Gastrocnemius medialis (tissue), 4 donors: Measurements from ENCODE around the gene DMAC2L. TPM values are rescaled to one million over a fixed set of nuclear protein-coding genes. Genes with fewer than 3 reads are reported as not detected.
"Not testable (repeated sequence)": the region's sequence is repeated elsewhere in the genome, so short reads cannot be mapped to it uniquely, and the experiment has no call there.

Source experiments
- ATAC-seq, 2 donors: fragments of 150-250 bp; one replicate each; pipeline ENCODE4 v1.9.1; 2016
- DNase-seq, 2 donors: peaks; one replicate each; pipeline ENCODE4 v3.0.0-alpha.2; 2019
- H3K27ac ChIP-seq, 4 donors: fragments of 200-600 bp; sonication (generic); 1 replicate in 1 of 4; 2 replicates in 3 of 4; pipeline ENCODE4 v1.5.1; 2016 to 2018; ENCODE audit warnings: mild to moderate bottlenecking in 2 of 4, moderate library complexity in 1 of 4
- H3K27me3 ChIP-seq, 3 donors: fragments of 200-600 bp; sonication (generic) in 2 of 3; 1 replicate in 1 of 3; 2 replicates in 2 of 3; pipeline versions ENCODE4 v1.5.1 to v1.6.0; 2016 to 2019; ENCODE audit warnings: mild to moderate bottlenecking in 1 of 3, moderate library complexity in 1 of 3
- H3K36me3 ChIP-seq, 2 donors: fragments of 200-600 bp; sonication (generic) in 1 of 2; one replicate each; pipeline ENCODE4 v1.5.1; 2017 to 2018
- H3K4me1 ChIP-seq, 2 donors: fragments of 200-600 bp; sonication (generic) in 1 of 2; one replicate each; pipeline ENCODE4 v1.5.1; 2016 to 2017; ENCODE audit warnings: mild to moderate bottlenecking in 2 of 2
- H3K4me3 ChIP-seq, 4 donors: fragments of 200-600 bp; sonication (generic) in 3 of 4; 1 replicate in 1 of 4; 2 replicates in 3 of 4; pipeline ENCODE4 v1.5.1; 2016 to 2019; ENCODE audit warnings: mild to moderate bottlenecking in 2 of 4
- H3K9me3 ChIP-seq, 3 donors: fragments of 200-600 bp; sonication (generic) in 2 of 3; 1 replicate in 1 of 3; 2 replicates in 2 of 3; pipeline ENCODE4 v1.5.1; 2016 to 2019
- POLR2A ChIP-seq, 2 donors: fragments of 450-650 bp; IDR thresholded peaks; one replicate each; pipeline ENCODE4 v1.6.1; 2017; ENCODE audit warnings: antibody characterized with exemption in 2 of 2, mild to moderate bottlenecking in 2 of 2, moderate library complexity in 2 of 2
- in situ Hi-C, 4 donors: fragments of 200-750 bp; cut with MboI; loops; one replicate each; pipeline versions ENCODE4 v1.15.0 to v1.8.0; 2017; ENCODE audit warnings: low sequenced_read_pairs in 4 of 4
- intact Hi-C: fragments of 100-400 bp; cut with DNase I; formaldehyde crosslinking; loops from one replicate; pipeline ENCODE4 v1.15.1; 2023; ENCODE audit warnings: low total_unique reads
- total RNA-seq, 4 donors: library from RNA; depleted of rRNA; stranded (reverse); fragments of >200 nt; gene quantifications; one replicate each; pipeline versions ENCODE4 v1.1.0 to v1.2.3, GENCODE V29; 2016
- TF ChIP-seq, protein P1 (sequence below), 5 experiments: fragments of 450-650 bp in 3 of 5; fragments of 200-600 bp in 2 of 5; sonication (generic) in 2 of 5; IDR thresholded peaks in 4 of 5; conservative IDR thresholded peaks in 1 of 5; 1 replicate in 4 of 5; 2 replicates in 1 of 5; pipeline ENCODE4 v1.5.1; 2016 to 2019; ENCODE audit warnings: antibody characterized with exemption in 5 of 5, mild to moderate bottlenecking in 3 of 5, moderate library complexity in 3 of 5

Gene DMAC2L
- total RNA-seq, 4 donors from 2014 or later, result 18.6 to 42.2 (median 24.6) TPM

DNA sequence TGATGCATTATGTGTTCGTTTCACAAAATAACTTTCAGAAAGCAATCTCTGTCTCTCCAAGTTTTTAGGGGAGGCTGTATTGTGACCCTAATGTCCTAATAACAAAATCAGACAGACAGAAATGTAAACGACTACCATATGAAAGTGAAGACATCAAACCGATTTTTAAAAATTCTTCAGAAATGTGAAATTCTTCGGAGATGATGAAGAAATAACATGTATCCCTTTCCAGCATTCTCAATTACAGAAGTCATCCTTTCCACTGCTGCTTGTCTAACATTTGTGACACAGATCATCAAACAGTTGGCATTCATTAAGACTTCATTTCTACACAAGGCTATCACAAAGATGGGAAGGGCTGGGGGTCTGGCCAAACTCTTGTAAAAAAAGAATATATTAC, 41.0 kb downstream of the DMAC2L start:
- Histone ChIP-seq H3K4me3 (no peak overlapping the region), H3K4me1 (peaks cover 0 to under 1% of the 10 kb centered on the region in 2 donors), H3K9me3 (no peaks in the 10 kb centered on the region), H3K27me3 (no peaks in the 10 kb centered on the region), H3K36me3 (no peaks in the 10 kb centered on the region), H3K27ac (no peak overlapping the region)
- in situ Hi-C loops, result no loop called here
- ATAC-seq (no peak), DNase-seq (no peak)
- TF ChIP-seq, protein P1, sequence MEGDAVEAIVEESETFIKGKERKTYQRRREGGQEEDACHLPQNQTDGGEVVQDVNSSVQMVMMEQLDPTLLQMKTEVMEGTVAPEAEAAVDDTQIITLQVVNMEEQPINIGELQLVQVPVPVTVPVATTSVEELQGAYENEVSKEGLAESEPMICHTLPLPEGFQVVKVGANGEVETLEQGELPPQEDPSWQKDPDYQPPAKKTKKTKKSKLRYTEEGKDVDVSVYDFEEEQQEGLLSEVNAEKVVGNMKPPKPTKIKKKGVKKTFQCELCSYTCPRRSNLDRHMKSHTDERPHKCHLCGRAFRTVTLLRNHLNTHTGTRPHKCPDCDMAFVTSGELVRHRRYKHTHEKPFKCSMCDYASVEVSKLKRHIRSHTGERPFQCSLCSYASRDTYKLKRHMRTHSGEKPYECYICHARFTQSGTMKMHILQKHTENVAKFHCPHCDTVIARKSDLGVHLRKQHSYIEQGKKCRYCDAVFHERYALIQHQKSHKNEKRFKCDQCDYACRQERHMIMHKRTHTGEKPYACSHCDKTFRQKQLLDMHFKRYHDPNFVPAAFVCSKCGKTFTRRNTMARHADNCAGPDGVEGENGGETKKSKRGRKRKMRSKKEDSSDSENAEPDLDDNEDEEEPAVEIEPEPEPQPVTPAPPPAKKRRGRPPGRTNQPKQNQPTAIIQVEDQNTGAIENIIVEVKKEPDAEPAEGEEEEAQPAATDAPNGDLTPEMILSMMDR (IDR thresholded peaks at IDR 0.05 in 4 of 5, conservative IDR thresholded peaks at IDR 0.05 in 1 of 5), result no peak
- TF ChIP-seq POLR2A (IDR thresholded peaks at IDR 0.05), result no peak
- intact Hi-C loops, result no loop called here

DNA sequence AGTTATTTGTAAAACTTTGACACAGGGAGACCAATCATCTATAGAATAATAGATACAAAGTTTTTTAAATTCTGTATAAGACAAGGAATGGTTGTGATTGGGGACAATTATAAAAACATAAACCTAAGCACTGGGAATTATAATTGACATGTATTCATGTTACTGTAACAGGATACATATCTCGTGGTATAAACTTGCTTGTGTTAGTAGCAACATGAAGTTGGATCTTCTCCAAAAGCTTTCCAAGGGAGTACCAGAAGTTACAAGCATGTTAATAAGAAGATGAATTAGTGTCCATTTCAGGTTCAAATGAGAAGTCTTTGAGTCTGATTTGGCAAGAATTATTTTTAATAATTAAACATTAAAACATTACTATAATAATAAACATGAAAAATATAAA, 42.4 kb downstream of the DMAC2L start:
- Histone ChIP-seq H3K27me3 (no peaks in the 10 kb centered on the region), H3K27ac (no peak overlapping the region), H3K4me1 (no peaks in the 10 kb centered on the region), H3K4me3 (no peak overlapping the region), H3K9me3 (no peaks in the 10 kb centered on the region), H3K36me3 (no peaks in the 10 kb centered on the region)
- TF ChIP-seq, protein P1 (IDR thresholded peaks at IDR 0.05 in 4 of 5, conservative IDR thresholded peaks at IDR 0.05 in 1 of 5), result no peak
- no peak for TF ChIP-seq POLR2A (IDR thresholded peaks at IDR 0.05)
- intact Hi-C loops, result no loop called here
- no peak for ATAC-seq
- no peak for DNase-seq
- in situ Hi-C loops, result no loop called here

DNA sequence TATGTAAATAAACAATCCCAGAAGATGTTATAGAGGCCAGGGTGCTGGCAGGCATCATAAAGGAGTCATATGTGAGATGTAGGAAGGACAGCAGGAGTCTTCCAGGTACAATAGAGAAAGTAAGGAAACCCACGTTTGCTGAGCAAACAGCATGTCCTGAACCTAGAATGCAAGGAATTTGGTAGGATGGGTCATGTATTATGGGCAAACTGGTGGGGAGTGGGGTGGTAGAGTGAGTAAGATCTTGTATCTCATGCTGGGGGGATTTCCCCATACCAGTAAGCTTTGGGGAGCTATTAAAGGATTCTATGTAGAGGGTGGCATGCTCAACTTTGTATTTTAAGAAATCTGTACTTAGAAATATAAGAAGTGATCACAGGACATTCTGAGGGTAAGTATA, 43.6 kb downstream of the DMAC2L start:
- in situ Hi-C loops (no loop called here), intact Hi-C loops (no loop called here)
- H3K27me3 ChIP-seq, result no peaks in the 10 kb centered on the region
- ATAC-seq, result no peak
- no peak for TF ChIP-seq POLR2A (IDR thresholded peaks at IDR 0.05)
- TF ChIP-seq, protein P1 (IDR thresholded peaks at IDR 0.05 in 4 of 5, conservative IDR thresholded peaks at IDR 0.05 in 1 of 5), result no peak
- no peak for DNase-seq
- H3K4me1 ChIP-seq, result no peaks in the 10 kb centered on the region
- H3K4me3 ChIP-seq, result no peak overlapping the region
- no peaks in the 10 kb centered on the region for H3K36me3 ChIP-seq
- no peak overlapping the region for H3K27ac ChIP-seq
- H3K9me3 ChIP-seq, result no peaks in the 10 kb centered on the region

DNA sequence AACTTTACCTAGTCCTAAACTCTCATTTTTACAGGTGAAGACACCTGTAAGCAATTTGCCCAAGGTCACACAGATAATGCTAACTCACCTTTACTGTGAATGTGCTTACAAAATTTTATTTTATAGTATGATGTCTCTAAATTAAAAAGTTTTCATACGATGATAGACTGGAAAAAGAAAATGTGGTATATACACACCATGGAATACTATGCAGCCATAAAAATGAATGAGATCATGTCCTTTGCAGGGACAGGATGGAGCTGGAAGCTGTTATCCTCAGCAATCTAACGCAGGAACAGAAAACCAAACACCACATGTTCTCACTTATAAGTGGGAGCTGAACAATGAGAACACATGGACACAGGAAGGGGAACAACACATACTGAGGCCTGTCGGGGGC, 44.2 kb downstream of the DMAC2L start:
- H3K4me3 ChIP-seq, in situ Hi-C loops, DNase-seq, H3K27ac ChIP-seq, H3K4me1 ChIP-seq, H3K36me3 ChIP-seq, ATAC-seq, H3K9me3 ChIP-seq, intact Hi-C loops, H3K27me3 ChIP-seq: not testable (repeated sequence)

DNA sequence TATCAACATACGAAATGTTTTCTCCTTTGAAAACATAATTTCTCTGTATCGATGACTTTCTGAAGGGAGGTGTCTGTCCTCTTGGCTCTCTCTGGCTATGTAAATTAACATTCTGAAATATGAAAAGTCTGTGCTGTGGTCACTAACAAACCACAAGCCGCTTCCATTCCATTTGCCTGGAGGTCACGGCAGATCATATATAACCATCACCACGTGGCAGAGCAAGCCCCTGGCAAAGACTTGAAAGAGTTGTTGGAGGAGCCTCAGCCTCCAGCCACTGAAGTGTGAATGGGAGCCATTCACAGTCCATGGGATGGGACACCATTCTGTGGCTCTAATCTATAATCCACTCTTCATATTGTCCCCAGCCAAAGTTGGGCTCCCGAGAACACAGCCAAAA, 45.0 kb downstream of the DMAC2L start:
- H3K9me3 ChIP-seq, result no peaks in the 10 kb centered on the region
- H3K27me3 ChIP-seq, result no peaks in the 10 kb centered on the region
- in situ Hi-C loops, result no loop called here
- H3K27ac ChIP-seq, result no peak overlapping the region
- no peak for ATAC-seq
- DNase-seq, result no peak
- intact Hi-C loops, result no loop called here
- no peak for TF ChIP-seq POLR2A (IDR thresholded peaks at IDR 0.05)
- TF ChIP-seq, protein P1 (IDR thresholded peaks at IDR 0.05 in 4 of 5, conservative IDR thresholded peaks at IDR 0.05 in 1 of 5), result no peak
- H3K4me3 ChIP-seq, result no peak overlapping the region
- H3K4me1 ChIP-seq, result no peaks in the 10 kb centered on the region
- H3K36me3 ChIP-seq, result no peaks in the 10 kb centered on the region
